SH-SY5Y (cell line): ENCODE measurements around the gene PPP2R5C.

Source experiments
- GATA2 ChIP-seq: IDR thresholded peaks from 2 replicates; pipeline ENCODE4 v1.6.1; 2011; ENCODE audit warnings: mild to moderate bottlenecking, low read depth, low read length
- GATA3 ChIP-seq: IDR thresholded peaks from 2 replicates; pipeline ENCODE4 v1.6.1; 2011; ENCODE audit warnings: low read depth, mild to moderate bottlenecking, low read length, moderate library complexity

DNA sequence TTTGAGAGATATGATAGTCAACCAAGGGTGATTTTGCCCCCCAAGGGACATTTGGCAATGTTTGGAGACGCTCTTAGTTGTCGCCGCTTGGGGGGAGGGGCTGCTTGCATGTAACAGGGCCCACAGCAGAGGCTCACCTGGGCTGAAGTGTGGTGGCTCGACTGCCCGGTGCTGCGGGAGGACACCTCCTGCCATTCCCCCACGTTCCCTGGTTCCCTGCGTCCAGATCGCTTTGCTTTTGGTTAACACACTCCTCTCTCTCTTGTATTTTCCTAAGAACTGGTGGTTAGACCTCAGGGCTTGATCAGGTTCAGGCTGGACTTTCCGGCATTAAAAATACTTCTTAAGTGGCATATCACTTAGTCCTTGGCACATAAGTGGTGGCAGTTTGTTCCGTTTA is 18.9 kb downstream of the PPP2R5C start:
- TF ChIP-seq GATA2 (no peak), GATA3 (no peak)
